Measurements from ENCODE around the gene ME1. TPM values are rescaled to one million over a fixed set of nuclear protein-coding genes. Genes with fewer than 3 reads are reported as not detected.

ME1 gene
- total and polyA plus RNA-seq, 7 donors, result 4.2 to 18.5 (median 11.3) TPM

GRCh38 chr6:83309344-83309743, 121.5 kb downstream of the ME1 start:
- DNase-seq, result no peak
- H3K27ac ChIP-seq, result no peak overlapping the region
- 66 to 71% methylated on average over 1 of the region's 1 CpG for WGBS, 2 donors
- H3K9me3 ChIP-seq, result no peaks in the 10 kb centered on the region
- H3K27me3 ChIP-seq, result no peaks in the 10 kb centered on the region
- TF ChIP-seq CTCF (IDR thresholded peaks at IDR 0.05), result no peak
- no peak for TF ChIP-seq POLR2A (IDR thresholded peaks at IDR 0.05)
- no peak for TF ChIP-seq EP300 (IDR thresholded peaks at IDR 0.05)
- TF ChIP-seq POLR2AphosphoS5 (IDR thresholded peaks at IDR 0.05), result no peak
- no peaks in the 10 kb centered on the region for H3K4me1 ChIP-seq
- intact Hi-C loops (cut with DNase I), result no loop called here
- H3K4me3 ChIP-seq, result no peak overlapping the region
- H3K36me3 ChIP-seq, result no peaks in the 10 kb centered on the region

GRCh38 chr6:83308833-83309232, 122.0 kb downstream of the ME1 start:
- TF ChIP-seq CTCF (IDR thresholded peaks at IDR 0.05), result no peak
- TF ChIP-seq POLR2A (IDR thresholded peaks at IDR 0.05), result no peak
- no peak for TF ChIP-seq POLR2AphosphoS5 (IDR thresholded peaks at IDR 0.05)
- TF ChIP-seq EP300 (IDR thresholded peaks at IDR 0.05), result no peak
- Histone ChIP-seq H3K27ac (no peak overlapping the region), H3K9me3 (no peaks in the 10 kb centered on the region), H3K4me1 (no peaks in the 10 kb centered on the region), H3K27me3 (no peaks in the 10 kb centered on the region), H3K36me3 (no peaks in the 10 kb centered on the region), H3K4me3 (no peak overlapping the region)
- intact Hi-C loops (cut with DNase I), result no loop called here
- no peak for DNase-seq

GRCh38 chr6:83307849-83308248, 123.0 kb downstream of the ME1 start:
- TF ChIP-seq POLR2AphosphoS5 (IDR thresholded peaks at IDR 0.05) (no peak), EP300 (IDR thresholded peaks at IDR 0.05) (no peak), POLR2A (IDR thresholded peaks at IDR 0.05) (no peak), CTCF (IDR thresholded peaks at IDR 0.05) (no peak)
- 83 to 89% methylated on average over 1 of the region's 1 CpG for WGBS, 2 donors
- no peak overlapping the region for H3K27ac ChIP-seq
- no peaks in the 10 kb centered on the region for H3K9me3 ChIP-seq
- H3K4me1 ChIP-seq, result no peaks in the 10 kb centered on the region
- H3K36me3 ChIP-seq, result no peaks in the 10 kb centered on the region
- H3K4me3 ChIP-seq, result no peak overlapping the region
- intact Hi-C loops (cut with DNase I), result no loop called here
- H3K27me3 ChIP-seq, result no peaks in the 10 kb centered on the region
- no peak for DNase-seq

GRCh38 chr6:83303426-83303825, 127.4 kb downstream of the ME1 start:
- TF ChIP-seq POLR2A (IDR thresholded peaks at IDR 0.05), result no peak
- TF ChIP-seq EP300 (IDR thresholded peaks at IDR 0.05), result no peak
- no peak for TF ChIP-seq POLR2AphosphoS5 (IDR thresholded peaks at IDR 0.05)
- H3K4me3 ChIP-seq, result no peak overlapping the region
- no peaks in the 10 kb centered on the region for H3K9me3 ChIP-seq
- H3K27ac ChIP-seq, result no peak overlapping the region
- H3K4me1 ChIP-seq, result no peaks in the 10 kb centered on the region
- H3K36me3 ChIP-seq, result no peaks in the 10 kb centered on the region
- H3K27me3 ChIP-seq, result no peaks in the 10 kb centered on the region
- intact Hi-C loops (cut with DNase I), result no loop called here
- 67 to 75% methylated on average over 1 of the region's 1 CpG for WGBS, 2 donors
- DNase-seq, result no peak

GRCh38 chr6:83294676-83295075, 136.2 kb downstream of the ME1 start:
- H3K27ac ChIP-seq, result no peak overlapping the region
- TF ChIP-seq POLR2A (IDR thresholded peaks at IDR 0.05) (no peak), POLR2AphosphoS5 (IDR thresholded peaks at IDR 0.05) (no peak), EP300 (IDR thresholded peaks at IDR 0.05) (no peak), CTCF (IDR thresholded peaks at IDR 0.05) (no peak)
- 82 to 90% methylated on average over 6 of the region's 6 CpGs for WGBS, 2 donors
- H3K4me3 ChIP-seq, result no peak overlapping the region
- no peaks in the 10 kb centered on the region for H3K9me3 ChIP-seq
- H3K36me3 ChIP-seq, result no peaks in the 10 kb centered on the region
- no peaks in the 10 kb centered on the region for H3K27me3 ChIP-seq
- intact Hi-C loops (cut with DNase I), result no loop called here
- DNase-seq, result no peak
- H3K4me1 ChIP-seq, result no peaks in the 10 kb centered on the region

Data from sigmoid colon (tissue), 7 donors.